ENCODE measurements around the gene ADRA2C.

ADRA2C gene

GRCh38 chr4:3727847-3728469 lies 38.2 kb upstream of the ADRA2C start:
- Mint-ChIP-seq H3K9me3 (no peaks in the 10 kb centered on the region), H3K36me3 (ENCODE audit: low read depth) (no peaks in the 10 kb centered on the region), H3K27me3 (ENCODE audit: low read depth) (peaks cover 6% of the 10 kb centered on the region), H3K4me3 (no peak overlapping the region), H3K4me1 (ENCODE audit: low read depth) (no peaks in the 10 kb centered on the region), H3K27ac (no peak overlapping the region)

- Mint-ChIP-seq H3K9me3 (no peaks in the 10 kb centered on the region), H3K27ac (no peak overlapping the region), H3K27me3 (ENCODE audit: low read depth) (peaks cover 5% of the 10 kb centered on the region), H3K36me3 (ENCODE audit: low read depth) (no peaks in the 10 kb centered on the region), H3K4me3 (no peak overlapping the region), H3K4me1 (ENCODE audit: low read depth) (no peaks in the 10 kb centered on the region)
Observed at GRCh38 chr4:3729188-3729881, 36.9 kb upstream of the ADRA2C start.

GRCh38 chr4:3729882-3730226 lies 36.3 kb upstream of the ADRA2C start:
- Mint-ChIP-seq H3K27me3 (ENCODE audit: low read depth) (no peaks in the 10 kb centered on the region), H3K4me3 (no peak overlapping the region), H3K27ac (no peak overlapping the region), H3K4me1 (ENCODE audit: low read depth) (no peaks in the 10 kb centered on the region), H3K9me3 (no peaks in the 10 kb centered on the region), H3K36me3 (ENCODE audit: low read depth) (no peaks in the 10 kb centered on the region)

GRCh38 chr4:3730422-3731190 lies 35.6 kb upstream of the ADRA2C start:
- Mint-ChIP-seq H3K27me3 (ENCODE audit: low read depth) (no peaks in the 10 kb centered on the region), H3K27ac (no peak overlapping the region), H3K4me3 (no peak overlapping the region), H3K4me1 (ENCODE audit: low read depth) (no peaks in the 10 kb centered on the region), H3K36me3 (ENCODE audit: low read depth) (no peaks in the 10 kb centered on the region), H3K9me3 (no peaks in the 10 kb centered on the region)

GRCh38 chr4:3732076-3733028 lies 33.8 kb upstream of the ADRA2C start:
- no peak overlapping the region for H3K4me3 Mint-ChIP-seq

GRCh38 chr4:3733195-3733594 lies 33.0 kb upstream of the ADRA2C start:
- H3K36me3 Mint-ChIP-seq (ENCODE audit: low read depth): no peaks in the 10 kb centered on the region
- H3K27me3 Mint-ChIP-seq (ENCODE audit: low read depth): no peaks in the 10 kb centered on the region
- H3K27ac Mint-ChIP-seq: no peak overlapping the region
- no peaks in the 10 kb centered on the region for H3K9me3 Mint-ChIP-seq
- no peak overlapping the region for H3K4me3 Mint-ChIP-seq
- H3K4me1 Mint-ChIP-seq (ENCODE audit: low read depth): no peaks in the 10 kb centered on the region

More at GRCh38 chr4:3732076-3733028, 33.8 kb upstream of the ADRA2C start:
- Mint-ChIP-seq H3K4me1 (ENCODE audit: low read depth) (no peaks in the 10 kb centered on the region), H3K36me3 (ENCODE audit: low read depth) (no peaks in the 10 kb centered on the region), H3K27ac (no peak overlapping the region), H3K9me3 (no peaks in the 10 kb centered on the region), H3K27me3 (ENCODE audit: low read depth) (no peaks in the 10 kb centered on the region)

- Mint-ChIP-seq H3K4me1 (ENCODE audit: low read depth) (no peaks in the 10 kb centered on the region), H3K36me3 (ENCODE audit: low read depth) (no peaks in the 10 kb centered on the region), H3K4me3 (no peak overlapping the region), H3K9me3 (no peaks in the 10 kb centered on the region), H3K27me3 (ENCODE audit: low read depth) (no peaks in the 10 kb centered on the region), H3K27ac (no peak overlapping the region)
Observed at GRCh38 chr4:3735196-3735595, 31.0 kb upstream of the ADRA2C start.

- no peak overlapping the region for H3K4me3 Mint-ChIP-seq
- no peaks in the 10 kb centered on the region for H3K36me3 Mint-ChIP-seq (ENCODE audit: low read depth)
- no peaks in the 10 kb centered on the region for H3K27me3 Mint-ChIP-seq (ENCODE audit: low read depth)
- no peaks in the 10 kb centered on the region for H3K4me1 Mint-ChIP-seq (ENCODE audit: low read depth)
- H3K9me3 Mint-ChIP-seq: no peaks in the 10 kb centered on the region
- H3K27ac Mint-ChIP-seq: no peak overlapping the region
Observed at GRCh38 chr4:3736290-3736689, 29.9 kb upstream of the ADRA2C start.

- Mint-ChIP-seq H3K9me3 (peaks cover under 1% of the 10 kb centered on the region), H3K27me3 (ENCODE audit: low read depth) (no peaks in the 10 kb centered on the region), H3K4me3 (no peak overlapping the region), H3K4me1 (ENCODE audit: low read depth) (no peaks in the 10 kb centered on the region), H3K27ac (no peak overlapping the region), H3K36me3 (ENCODE audit: low read depth) (no peaks in the 10 kb centered on the region)
Observed at GRCh38 chr4:3736806-3737205, 29.4 kb upstream of the ADRA2C start.

- peaks cover 13% of the 10 kb centered on the region for H3K9me3 Mint-ChIP-seq
- H3K27me3 Mint-ChIP-seq (ENCODE audit: low read depth): peaks cover 1% of the 10 kb centered on the region
- H3K4me3 Mint-ChIP-seq: no peak overlapping the region
- H3K27ac Mint-ChIP-seq: no peak overlapping the region
- no peaks in the 10 kb centered on the region for H3K36me3 Mint-ChIP-seq (ENCODE audit: low read depth)
- no peaks in the 10 kb centered on the region for H3K4me1 Mint-ChIP-seq (ENCODE audit: low read depth)
Observed at GRCh38 chr4:3739577-3739976, 26.6 kb upstream of the ADRA2C start.

GRCh38 chr4:3740256-3740655 lies 25.9 kb upstream of the ADRA2C start:
- Mint-ChIP-seq H3K27ac (no peak overlapping the region), H3K4me3 (no peak overlapping the region), H3K36me3 (ENCODE audit: low read depth) (no peaks in the 10 kb centered on the region), H3K4me1 (ENCODE audit: low read depth) (no peaks in the 10 kb centered on the region), H3K27me3 (ENCODE audit: low read depth) (peaks cover 6% of the 10 kb centered on the region), H3K9me3 (peaks cover 15% of the 10 kb centered on the region)

- H3K9me3 Mint-ChIP-seq: peaks cover 23% of the 10 kb centered on the region
- no peaks in the 10 kb centered on the region for H3K36me3 Mint-ChIP-seq (ENCODE audit: low read depth)
- H3K4me3 Mint-ChIP-seq: no peak overlapping the region
- no peak overlapping the region for H3K27ac Mint-ChIP-seq
- H3K4me1 Mint-ChIP-seq (ENCODE audit: low read depth): no peaks in the 10 kb centered on the region
- H3K27me3 Mint-ChIP-seq (ENCODE audit: low read depth): peaks cover 11% of the 10 kb centered on the region
Observed at GRCh38 chr4:3741217-3742011, 24.8 kb upstream of the ADRA2C start.

- Mint-ChIP-seq H3K9me3 (peaks cover 23% of the 10 kb centered on the region), H3K27me3 (ENCODE audit: low read depth) (peaks cover 16% of the 10 kb centered on the region), H3K27ac (no peak overlapping the region), H3K36me3 (ENCODE audit: low read depth) (no peaks in the 10 kb centered on the region), H3K4me1 (ENCODE audit: low read depth) (no peaks in the 10 kb centered on the region), H3K4me3 (no peak overlapping the region)
Observed at GRCh38 chr4:3742610-3743009, 23.6 kb upstream of the ADRA2C start.

- H3K9me3 Mint-ChIP-seq: peaks cover 23% of the 10 kb centered on the region
- H3K4me3 Mint-ChIP-seq: no peak overlapping the region
- H3K36me3 Mint-ChIP-seq (ENCODE audit: low read depth): no peaks in the 10 kb centered on the region
- H3K27ac Mint-ChIP-seq: no peak overlapping the region
- peaks cover 16% of the 10 kb centered on the region for H3K27me3 Mint-ChIP-seq (ENCODE audit: low read depth)
- no peaks in the 10 kb centered on the region for H3K4me1 Mint-ChIP-seq (ENCODE audit: low read depth)
Observed at GRCh38 chr4:3744232-3744631, 22.0 kb upstream of the ADRA2C start.
